AG04450 (cell line): ENCODE data around the gene ARX. TPM values are rescaled to one million over a fixed set of nuclear protein-coding genes. Genes with fewer than 3 reads are reported as not detected.
A peak's percentile ranks its signal among the peaks of the same experiment; 100 is the strongest.

Experiments used
- CTCF ChIA-PET: fragments of 300-600, 350-600 bp; formaldehyde crosslinking; extraction: SDS; loops from one replicate; lab custom pipeline; 2022; ENCODE audit warnings: antibody characterized with exemption, inconsistent platforms; lab: Charles Lee
- POLR2A ChIA-PET: fragments of 350-600 bp; formaldehyde crosslinking; extraction: SDS; loops from one replicate; lab custom pipeline; 2021; ENCODE audit warnings: antibody characterized with exemption, inconsistent platforms; lab: Yijun Ruan, JAX
- DNase-seq: peaks from one replicate; pipeline ENCODE4 v3.0.0-alpha.2; 2011; ENCODE audit warnings: low read depth, low spot score
- H3K27ac ChIP-seq: one replicate; pipeline ENCODE4 v1.5.1; 2012; ENCODE audit warnings: low read depth, low read length, control low read depth
- H3K27me3 ChIP-seq: one replicate; pipeline ENCODE4 v1.6.0; 2012; ENCODE audit warnings: low read length; ENCODE audit not compliant: control insufficient read depth, insufficient read depth
- H3K4me3 ChIP-seq: 2 replicates; pipeline ENCODE4 v1.5.1; 2011; ENCODE audit warnings: mild to moderate bottlenecking, low read depth, low read length, control low read depth
- H3K9me3 ChIP-seq: 2 replicates; pipeline ENCODE4 v1.5.1; 2012; ENCODE audit warnings: low read length; ENCODE audit not compliant: control insufficient read depth, insufficient read depth
- polyA plus RNA-seq: library from polyadenylated mRNA; depleted of rRNA; stranded (reverse); fragments of >200 nt; gene quantifications from 2 replicates; pipeline ENCODE4 v1.2.3, GENCODE V29; 2011
- TF ChIP-seq, protein P1 (sequence below): IDR thresholded peaks from 2 replicates; pipeline ENCODE4 v1.5.1; 2011; ENCODE audit warnings: low read depth, low read length, control low read depth, inconsistent platforms

ARX gene
- polyA plus RNA-seq, 1 experiment: not detected

DNA sequence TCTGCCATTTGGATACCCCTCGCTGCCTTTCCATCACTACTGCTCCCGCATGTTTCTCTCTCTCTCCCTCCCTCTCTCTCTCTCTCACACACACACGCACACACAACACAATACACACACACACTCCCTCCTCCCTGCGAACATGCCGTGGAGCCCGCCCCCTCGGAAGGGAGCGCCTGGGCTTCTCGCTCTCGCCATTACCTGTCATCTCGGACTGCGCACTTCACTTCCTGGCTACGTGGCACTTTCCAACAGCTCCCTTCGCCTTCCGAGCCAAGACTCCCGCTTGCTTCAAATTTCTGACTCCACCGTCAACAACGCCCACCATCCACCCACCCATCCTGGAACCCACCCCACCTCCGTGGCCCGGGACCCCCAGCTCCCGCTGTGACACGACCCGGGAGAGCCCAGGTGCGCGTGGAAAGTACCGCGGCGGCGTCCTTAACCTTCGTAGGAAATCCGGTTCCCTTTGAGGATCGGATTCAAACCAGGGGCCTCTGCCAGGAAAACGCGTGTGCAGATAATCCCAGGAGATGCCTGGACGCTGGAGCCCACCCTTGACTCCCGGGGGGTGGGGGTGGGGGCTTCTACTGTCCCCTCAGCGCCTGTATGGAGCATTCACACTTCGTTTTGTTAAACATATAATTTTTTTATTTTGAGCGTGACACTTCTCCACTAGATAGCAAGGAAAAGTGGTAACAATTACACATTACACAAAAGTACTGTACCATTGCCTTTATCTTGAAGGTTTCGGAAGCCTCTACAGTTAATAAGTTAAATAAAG lies 12.5 kb downstream of the ARX start:
- Histone ChIP-seq H3K9me3 (no peaks in the 10 kb centered on the region; the same call in 1 of the 2 replicates), H3K27me3 (peaks cover 49% of the 10 kb centered on the region), H3K27ac (no peak overlapping the region), H3K4me3 (no peak overlapping the region)
- no peak for DNase-seq
- ChIA-PET CTCF (interaction anchor here (1.0 kb wide), 1 partner anchor 250 kb away, joined by 4 read pairs; no protein-coding TSS in a partner anchor), POLR2A (no interaction called here)
- TF ChIP-seq, protein P1, sequence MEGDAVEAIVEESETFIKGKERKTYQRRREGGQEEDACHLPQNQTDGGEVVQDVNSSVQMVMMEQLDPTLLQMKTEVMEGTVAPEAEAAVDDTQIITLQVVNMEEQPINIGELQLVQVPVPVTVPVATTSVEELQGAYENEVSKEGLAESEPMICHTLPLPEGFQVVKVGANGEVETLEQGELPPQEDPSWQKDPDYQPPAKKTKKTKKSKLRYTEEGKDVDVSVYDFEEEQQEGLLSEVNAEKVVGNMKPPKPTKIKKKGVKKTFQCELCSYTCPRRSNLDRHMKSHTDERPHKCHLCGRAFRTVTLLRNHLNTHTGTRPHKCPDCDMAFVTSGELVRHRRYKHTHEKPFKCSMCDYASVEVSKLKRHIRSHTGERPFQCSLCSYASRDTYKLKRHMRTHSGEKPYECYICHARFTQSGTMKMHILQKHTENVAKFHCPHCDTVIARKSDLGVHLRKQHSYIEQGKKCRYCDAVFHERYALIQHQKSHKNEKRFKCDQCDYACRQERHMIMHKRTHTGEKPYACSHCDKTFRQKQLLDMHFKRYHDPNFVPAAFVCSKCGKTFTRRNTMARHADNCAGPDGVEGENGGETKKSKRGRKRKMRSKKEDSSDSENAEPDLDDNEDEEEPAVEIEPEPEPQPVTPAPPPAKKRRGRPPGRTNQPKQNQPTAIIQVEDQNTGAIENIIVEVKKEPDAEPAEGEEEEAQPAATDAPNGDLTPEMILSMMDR: no peak

DNA sequence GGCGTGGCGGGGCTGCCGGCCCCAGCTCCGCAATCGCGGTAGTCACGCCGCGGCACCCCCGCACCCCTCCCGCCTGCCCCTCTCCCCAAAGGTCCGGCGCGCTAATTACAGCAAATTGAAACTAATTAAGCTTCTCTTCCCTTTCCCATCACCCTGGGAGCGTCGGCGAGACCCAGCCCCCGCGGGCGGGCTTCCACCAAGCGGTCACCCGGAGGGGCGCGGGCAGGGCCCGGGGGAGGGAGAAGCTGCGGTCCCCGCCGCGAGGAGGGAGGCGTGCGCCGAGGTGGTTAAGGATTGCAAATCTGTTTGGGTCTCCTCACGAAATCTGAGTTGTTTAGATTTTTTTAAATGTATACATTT lies 13.1 kb downstream of the ARX start:
- TF ChIP-seq, protein P1: no peak
- Histone ChIP-seq H3K27me3 (peaks cover 43% of the 10 kb centered on the region), H3K9me3 (no peaks in the 10 kb centered on the region; the same call in 1 of the 2 replicates), H3K4me3 (peak overlapping the region; percentile 35; the same call in 1 of the 2 replicates), H3K27ac (no peak overlapping the region)
- ChIA-PET CTCF (no interaction called here), POLR2A (no interaction called here)
- DNase-seq: no peak

DNA sequence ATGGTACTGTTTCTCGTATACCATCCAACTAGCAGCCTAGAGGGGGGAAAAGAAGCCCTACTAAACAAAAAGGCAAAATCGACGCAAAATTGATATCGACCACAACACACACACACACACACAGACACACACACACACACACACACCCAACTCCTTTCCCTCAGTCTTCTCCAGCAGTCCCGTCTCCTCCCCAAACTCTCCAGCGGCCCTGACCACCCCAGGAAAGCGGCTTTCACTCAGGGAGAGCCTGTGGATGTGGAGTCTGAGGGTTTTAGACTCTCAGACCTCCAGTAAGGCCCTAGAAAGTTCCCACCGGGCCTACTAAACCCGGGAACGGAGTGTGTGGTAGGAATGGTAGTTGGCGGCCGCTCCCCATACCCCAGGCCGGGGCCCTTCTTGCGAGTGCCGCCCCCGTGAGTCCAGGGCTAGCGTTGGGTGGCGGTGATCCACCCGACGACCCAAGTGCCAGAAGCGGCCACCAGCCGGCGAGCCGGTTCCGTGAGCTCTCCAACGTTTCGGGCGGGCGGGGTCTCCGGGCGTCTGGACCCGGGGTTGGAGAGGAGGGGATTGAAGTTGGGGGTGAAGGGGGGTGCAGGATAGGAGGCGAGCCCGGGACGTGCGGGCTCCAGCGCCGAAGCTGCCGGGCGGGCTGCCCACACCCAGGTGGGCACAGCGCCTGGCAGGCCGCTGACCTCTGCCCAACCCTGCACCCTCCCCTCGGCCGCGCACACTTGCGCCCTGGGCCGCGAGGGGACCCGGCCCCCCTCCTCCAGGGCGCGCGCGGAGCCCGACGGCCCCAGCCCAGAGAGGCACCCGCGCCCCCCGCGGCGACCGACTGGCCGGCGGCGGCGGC lies 13.7 kb downstream of the ARX start:
- no peak overlapping the region for H3K4me3 ChIP-seq
- H3K9me3 ChIP-seq: no peaks in the 10 kb centered on the region; the same call in 1 of the 2 replicates
- H3K27me3 ChIP-seq: peaks cover 40% of the 10 kb centered on the region
- ChIA-PET CTCF (no interaction called here), POLR2A (no interaction called here)
- no peak for DNase-seq
- TF ChIP-seq, protein P1: no peak
- H3K27ac ChIP-seq: no peak overlapping the region

DNA sequence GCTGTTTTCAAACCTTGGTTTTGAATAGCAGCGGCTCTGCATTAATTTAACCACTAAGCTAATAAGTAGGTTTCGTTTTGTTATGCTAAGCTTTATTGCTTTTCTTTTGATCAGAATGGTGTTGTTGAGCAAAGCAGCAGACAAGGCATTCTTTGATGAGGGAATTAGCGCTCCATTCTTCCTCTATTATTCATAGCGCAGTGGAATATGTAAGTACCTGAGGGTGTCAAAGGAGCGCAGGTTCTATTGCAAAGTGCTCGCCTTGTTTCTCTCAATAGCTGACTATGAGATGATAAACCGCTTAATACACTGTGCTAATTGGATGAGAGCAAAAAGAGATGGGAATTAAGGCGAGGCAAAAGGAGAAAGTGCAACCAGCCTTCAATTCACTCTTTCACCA lies 16.3 kb downstream of the ARX start:
- H3K27ac ChIP-seq: no peak overlapping the region
- CTCF ChIA-PET: no interaction called here
- H3K9me3 ChIP-seq: no peaks in the 10 kb centered on the region; the same call in 1 of the 2 replicates
- H3K4me3 ChIP-seq: no peak overlapping the region
- TF ChIP-seq, protein P1: no peak
- no peak for DNase-seq
- peaks cover 23% of the 10 kb centered on the region for H3K27me3 ChIP-seq
- POLR2A ChIA-PET: no interaction called here
